M059J (cell line): ENCODE measurements around the gene KCNMB1. TPM values are rescaled to one million over a fixed set of nuclear protein-coding genes. Genes with fewer than 3 reads are reported as not detected.
A peak's percentile ranks its signal among the peaks of the same experiment; 100 is the strongest.

Experiments
- DNase-seq: peaks from one replicate; pipeline ENCODE4 v3.0.0-alpha.2; 2012; ENCODE audit warnings: low read depth
- total RNA-seq: library from RNA; depleted of rRNA; stranded (reverse); fragments of >200 nt; shearing (Covaris generic); gene quantifications from 2 replicates; pipeline ENCODE4 v1.2.3, GENCODE V29; 2014; rRNA removed

The KCNMB1 gene
- total RNA-seq, 1 experiment from 2014 or later = 0.15 TPM

DNA sequence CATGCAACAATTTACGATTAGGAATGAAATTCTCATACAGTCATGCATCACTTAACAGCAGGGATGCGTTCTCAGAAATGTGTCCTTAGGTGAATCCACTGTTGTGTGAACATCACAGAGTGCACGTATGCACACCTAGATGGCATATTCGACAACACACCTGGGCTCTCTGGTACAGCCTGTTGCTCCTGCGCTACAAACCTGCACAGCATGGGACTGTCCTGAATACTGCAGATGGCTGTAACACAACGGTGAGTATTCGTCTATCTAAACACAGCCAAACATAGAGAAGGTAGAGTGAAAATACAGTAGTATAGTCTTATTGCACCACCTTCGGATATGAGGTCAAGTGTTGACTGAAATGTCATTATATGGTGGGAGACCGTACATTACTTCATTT, 47.6 kb downstream of the KCNMB1 start:
- DNase-seq = no peak

GRCh38 chr5:170339780-170340167, 49.4 kb downstream of the KCNMB1 start:
- no peak for DNase-seq

GRCh38 chr5:170338933-170339779, 50.0 kb downstream of the KCNMB1 start:
- DNase-seq = no peak

DNA sequence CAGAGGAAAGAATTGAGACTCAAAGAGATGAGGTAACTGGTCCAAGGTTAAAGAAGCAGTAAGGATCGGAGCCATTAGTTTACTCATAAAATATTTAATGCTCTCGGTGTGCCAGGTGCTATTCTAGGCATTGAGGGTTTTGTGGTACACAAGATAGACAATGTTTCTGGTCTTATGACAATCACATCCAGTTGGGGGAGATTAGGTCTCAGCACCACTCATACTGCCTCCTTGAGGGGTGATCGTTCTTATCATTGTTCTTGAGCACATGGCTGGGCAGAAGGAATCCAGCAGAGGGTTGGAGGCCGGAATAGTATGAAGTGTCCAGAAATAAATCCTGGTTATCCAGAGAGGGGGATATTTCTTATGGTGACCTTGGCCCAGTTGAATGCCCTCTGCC, 50.9 kb downstream of the KCNMB1 start:
- DNase-seq = no peak

GRCh38 chr5:170337045-170337733, 52.0 kb downstream of the KCNMB1 start:
- DNase-seq = no peak

GRCh38 chr5:170336065-170336464, 53.1 kb downstream of the KCNMB1 start:
- DNase-seq = no peak

GRCh38 chr5:170334626-170335025, 54.5 kb downstream of the KCNMB1 start:
- no peak for DNase-seq

GRCh38 chr5:170333161-170333910, 55.8 kb downstream of the KCNMB1 start:
- DNase-seq = peak; percentile 10

DNA sequence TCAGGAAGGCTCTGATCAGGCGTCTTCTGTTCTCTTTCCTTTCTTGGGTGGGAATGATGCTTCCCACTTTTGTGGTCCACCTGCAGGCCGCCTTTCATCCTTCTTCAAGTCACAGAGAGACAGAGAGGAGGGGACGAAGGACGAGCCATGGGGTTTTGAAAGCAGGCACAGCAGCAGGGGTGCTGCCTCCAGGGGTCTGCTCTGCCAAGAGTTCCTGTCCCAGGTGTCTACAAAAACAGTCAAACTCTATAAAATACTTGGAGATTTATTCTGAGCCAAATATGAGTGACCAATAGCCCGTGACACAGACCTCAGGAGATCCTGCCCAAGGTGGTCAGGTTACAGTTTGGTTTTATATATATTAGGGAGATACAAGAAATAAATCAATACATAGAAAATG, 57.1 kb downstream of the KCNMB1 start:
- no peak for DNase-seq

DNA sequence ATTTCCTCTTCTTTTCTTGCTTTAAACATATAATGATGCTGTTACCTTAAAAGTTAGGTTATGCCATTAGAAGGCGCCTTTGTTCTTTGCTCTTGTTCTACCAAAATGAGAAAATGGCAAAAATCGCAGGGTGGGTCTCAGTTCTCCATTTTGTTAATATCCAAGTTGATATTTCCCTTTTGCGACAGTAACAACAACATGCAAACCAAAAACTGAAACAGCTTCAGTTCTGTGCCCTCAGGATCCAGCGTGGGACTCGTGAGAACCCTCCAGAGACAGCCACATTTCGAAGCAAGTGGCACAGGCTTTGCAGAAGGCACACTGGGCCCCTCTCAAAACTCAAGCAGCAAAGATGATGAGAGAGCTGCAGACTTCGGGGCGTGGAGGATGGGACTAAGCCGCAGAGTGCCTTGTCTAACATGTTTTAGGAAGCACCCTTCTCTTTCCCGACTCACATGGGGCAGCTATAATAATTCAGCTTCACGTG, 58.6 kb downstream of the KCNMB1 start:
- no peak for DNase-seq

DNA sequence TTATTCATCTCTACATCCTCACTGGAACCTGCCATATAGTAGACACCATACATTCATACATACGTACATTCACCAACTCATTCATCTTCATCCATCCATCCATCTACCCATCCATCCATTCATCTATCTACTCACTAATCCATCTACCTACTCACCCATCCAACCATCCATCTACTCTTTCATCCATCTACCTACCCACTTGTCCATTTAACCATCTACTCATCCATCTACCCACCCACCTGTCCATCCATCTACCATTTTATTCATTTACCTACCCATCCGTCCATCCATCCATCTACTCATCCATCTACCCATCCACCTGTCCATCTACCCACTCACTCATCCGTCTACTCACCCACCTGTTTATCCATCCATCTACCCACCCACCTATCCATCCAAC, 59.6 kb downstream of the KCNMB1 start:
- DNase-seq = no peak

DNA sequence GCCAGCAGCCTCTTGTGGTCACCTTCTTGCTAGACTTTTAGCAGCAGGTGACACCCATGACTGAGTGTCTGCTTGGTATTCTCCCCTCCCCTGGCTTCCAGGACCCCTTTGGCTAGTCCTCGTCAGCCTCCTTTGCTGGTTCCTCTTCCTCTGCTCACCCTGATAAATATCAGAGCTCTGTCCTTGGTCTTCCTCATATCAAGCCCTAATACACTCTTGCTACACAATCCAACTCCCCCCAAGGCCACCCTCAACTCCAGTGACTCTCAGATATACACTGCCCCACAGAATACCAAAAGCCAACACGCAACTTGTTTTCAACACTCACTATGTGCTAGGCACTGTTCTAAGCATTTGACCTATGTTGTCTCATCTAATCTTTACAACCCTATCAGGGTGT, 61.3 kb downstream of the KCNMB1 start:
- DNase-seq = no peak

GRCh38 chr5:170327168-170327567, 62.0 kb downstream of the KCNMB1 start:
- DNase-seq = no peak

Other genes with a start within 250 kb of the KCNMB1 start
- not detected in 2 replicates for gene C5orf58, start 156.4 kb downstream of the KCNMB1 start, total RNA-seq
- gene LCP2, start 91.6 kb downstream of the KCNMB1 start, total RNA-seq = 0.69 TPM in 1 of 2 replicates, not detected in the other
- 0.10 and 0.27 TPM in 2 replicates for gene KCNIP1, start 114.7 kb upstream of the KCNMB1 start, total RNA-seq